OCI-M2 (cell line): ENCODE measurements around the gene OR2H2.

ENCODE experiments used
- DNase-seq: peaks from one replicate; lab custom pipeline; 2025; ENCODE audit not compliant: unreplicated experiment; lab: John Stamatoyannopoulos, UW

The OR2H2 gene

GRCh38 chr6:29590218-29590808 lies 5.4 kb downstream of the OR2H2 start:
- no peak for DNase-seq

- DNase-seq: no peak
These were observed 6.8 kb downstream of the OR2H2 start for GRCh38 chr6:29591677-29592076.

DNA sequence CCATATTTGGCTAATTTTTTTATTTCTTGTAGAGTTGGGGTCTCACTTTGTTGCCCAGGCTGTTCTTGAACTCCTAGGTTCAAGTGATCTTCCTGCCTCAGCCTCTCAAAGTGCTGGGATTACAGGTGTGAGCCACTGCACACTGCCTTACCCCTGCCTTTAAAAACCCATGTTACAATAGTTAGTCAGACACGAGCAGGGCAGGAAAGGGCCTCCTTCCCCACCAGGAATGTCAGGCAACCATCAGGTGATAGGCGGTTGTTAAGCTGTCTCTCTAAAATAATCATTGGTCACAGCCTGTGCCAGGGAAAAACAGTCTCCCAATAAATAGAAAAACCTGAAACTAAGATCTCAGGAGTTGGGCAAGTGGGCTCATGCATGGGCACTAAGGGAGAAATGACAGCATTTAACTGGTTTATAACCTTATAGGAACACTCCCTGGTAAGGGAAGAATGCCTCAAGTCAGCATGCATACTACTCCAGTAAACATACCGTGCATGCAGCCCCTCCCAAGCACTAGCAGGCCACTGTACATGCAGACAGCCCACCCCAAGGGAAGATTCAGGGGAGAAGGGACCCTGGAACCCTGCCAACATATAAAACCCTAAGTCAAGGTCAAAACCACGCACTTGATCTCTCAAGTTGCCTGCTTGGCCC lies 8.4 kb downstream of the OR2H2 start:
- DNase-seq: no peak

DNA sequence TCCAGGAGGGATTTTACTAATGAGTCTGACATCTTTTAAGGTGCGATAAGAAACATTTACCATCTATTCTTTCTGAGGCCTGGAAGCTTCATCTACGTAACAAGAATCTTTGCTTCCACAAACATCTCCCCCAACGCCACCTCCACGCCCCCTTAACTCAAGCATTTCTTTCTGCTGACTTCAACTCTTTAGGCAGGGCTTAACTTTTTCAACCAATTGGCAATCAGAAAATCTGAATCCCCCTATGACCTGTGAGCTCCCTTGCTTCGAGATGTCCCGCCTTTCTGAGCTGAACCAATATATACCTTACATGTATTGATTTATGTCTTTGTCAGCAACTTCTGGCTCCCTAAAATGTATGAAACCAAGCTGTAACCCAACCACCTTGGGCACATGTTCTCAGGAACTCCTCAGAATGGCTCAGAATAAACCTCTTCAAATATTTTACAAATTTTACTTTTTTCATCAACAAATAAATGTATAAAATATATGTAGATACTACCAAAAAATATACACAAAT lies 11.5 kb downstream of the OR2H2 start:
- no peak for DNase-seq

DNA sequence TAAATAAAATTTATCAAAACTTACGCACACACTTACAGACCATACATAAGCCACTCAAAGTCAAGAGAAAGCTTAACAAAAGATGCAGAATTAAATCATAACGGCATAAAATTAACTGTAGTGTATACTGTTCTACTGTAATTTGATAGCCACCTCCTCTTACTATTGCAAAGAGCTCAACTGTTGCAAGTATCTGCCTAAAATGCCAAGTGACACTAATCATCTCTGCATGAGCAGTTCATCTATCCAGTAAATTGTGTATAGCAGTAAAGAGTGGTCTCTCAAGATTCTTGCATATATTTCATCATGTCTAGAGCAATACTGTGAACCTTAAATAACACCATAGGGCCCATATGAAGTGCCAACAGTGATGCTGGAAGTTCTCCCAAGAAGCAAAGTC lies 12.3 kb downstream of the OR2H2 start:
- DNase-seq: no peak

- no peak for DNase-seq
These were observed 13.3 kb downstream of the OR2H2 start for GRCh38 chr6:29598172-29598747.

- DNase-seq: no peak
These were observed 17.8 kb downstream of the OR2H2 start for GRCh38 chr6:29602564-29603361.

GRCh38 chr6:29603456-29603855 lies 18.5 kb downstream of the OR2H2 start:
- DNase-seq: no peak

- no peak for DNase-seq
These were observed 19.0 kb downstream of the OR2H2 start for GRCh38 chr6:29603930-29604329.

DNA sequence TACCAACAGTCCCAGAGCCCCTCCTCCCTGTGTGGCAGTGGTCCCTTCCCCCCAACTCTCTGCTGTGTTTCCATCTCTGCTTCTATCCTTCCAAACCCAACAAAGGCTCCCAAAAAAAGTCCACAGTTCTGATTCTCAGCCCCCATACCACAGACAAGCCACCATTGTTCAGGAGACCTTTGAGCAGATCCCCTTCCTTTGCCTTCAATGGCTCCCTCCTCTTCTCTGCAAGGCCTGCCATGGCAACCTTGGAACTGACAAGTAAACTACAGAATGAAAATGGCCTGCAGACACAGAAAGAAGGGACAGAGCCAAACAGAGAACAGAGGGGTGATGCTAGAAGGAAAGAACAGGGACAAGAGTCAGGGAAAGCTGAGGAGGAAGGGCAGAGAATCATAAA lies 23.2 kb downstream of the OR2H2 start:
- DNase-seq: no peak

- no peak for DNase-seq
These were observed 25.6 kb downstream of the OR2H2 start for GRCh38 chr6:29610540-29610939.

DNA sequence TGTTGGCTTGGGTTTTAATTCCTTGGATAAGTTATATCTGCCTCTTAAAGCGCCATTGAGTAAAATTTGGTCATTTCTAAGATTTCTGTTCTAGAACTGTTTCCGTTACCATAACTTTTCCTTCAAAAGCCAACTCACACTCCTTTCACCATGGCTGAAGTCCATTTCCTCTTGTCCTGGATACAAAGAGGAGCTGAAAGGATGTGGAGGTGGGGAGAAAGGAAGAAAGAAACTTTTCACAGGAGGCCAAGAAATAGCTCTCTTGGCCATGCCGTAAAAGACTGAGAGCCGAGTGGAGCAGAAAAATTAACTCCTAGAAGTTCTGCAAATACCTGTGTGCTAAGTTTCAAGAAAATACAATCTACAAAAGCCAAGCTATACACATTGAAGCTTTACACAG lies 26.5 kb downstream of the OR2H2 start:
- no peak for DNase-seq

DNA sequence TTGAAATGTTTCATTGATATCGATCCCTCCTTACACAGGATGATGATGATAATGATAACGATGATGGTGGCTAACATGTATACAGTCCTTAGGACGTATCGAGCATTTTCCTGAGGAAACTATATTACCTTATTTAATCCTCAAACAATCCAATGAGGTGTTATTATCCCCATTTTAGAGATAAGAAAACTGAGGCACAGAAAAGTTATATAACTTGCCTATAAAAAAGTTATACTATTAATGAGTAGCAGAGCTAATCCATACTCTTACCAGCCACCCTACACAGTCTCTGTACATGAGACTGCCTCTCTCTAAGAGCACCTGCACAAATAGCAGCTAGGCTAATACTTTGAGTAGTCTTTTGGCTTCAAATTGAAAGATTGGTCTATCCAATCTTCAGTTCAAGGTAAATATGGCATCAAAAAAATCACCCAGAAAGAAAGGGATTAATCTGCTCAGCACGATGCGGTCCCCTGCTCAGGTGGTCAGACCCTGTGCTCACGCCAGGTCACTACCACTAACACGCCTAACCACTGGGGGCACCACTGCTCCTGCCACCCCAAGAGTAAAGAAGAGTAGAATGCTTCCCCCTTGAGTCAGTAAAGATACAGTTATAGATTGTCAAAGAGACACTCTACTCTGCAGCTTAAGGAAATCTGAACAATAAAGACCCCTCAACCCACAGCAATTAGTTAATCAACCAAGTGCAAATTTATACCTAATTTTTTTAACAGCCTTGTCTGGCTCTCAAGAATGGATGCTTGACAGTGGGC lies 33.0 kb downstream of the OR2H2 start:
- DNase-seq: no peak

DNA sequence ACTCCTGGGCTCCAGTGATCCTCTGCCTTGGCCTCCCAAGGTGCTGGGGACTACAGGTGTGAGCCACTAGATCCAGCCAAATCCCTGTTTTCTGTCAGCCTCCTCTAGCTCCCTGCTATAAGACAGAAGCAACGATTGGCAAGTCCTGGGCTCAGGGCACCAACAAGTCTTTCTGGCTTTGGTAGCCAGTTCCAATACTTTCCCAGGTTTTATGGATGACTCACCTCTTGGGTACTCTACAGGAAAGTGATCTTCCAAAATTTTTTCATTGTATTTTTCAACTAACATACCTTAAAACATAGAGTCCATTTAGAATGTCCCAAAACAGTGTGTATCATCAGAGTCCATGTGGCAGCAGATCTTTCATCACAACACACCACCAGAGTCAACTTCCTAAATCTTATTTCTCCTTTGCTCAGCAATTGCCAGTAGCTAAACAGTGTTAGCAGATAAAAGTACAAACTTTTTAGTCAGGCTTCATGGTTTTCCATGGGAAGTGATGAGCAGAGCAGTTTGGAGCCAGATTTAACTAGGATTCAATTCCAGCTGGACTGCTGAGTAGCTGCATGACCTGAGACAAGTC lies 34.7 kb downstream of the OR2H2 start:
- no peak for DNase-seq

- DNase-seq: no peak
These were observed 35.7 kb downstream of the OR2H2 start for GRCh38 chr6:29620630-29621029.

- DNase-seq: no peak
These were observed 39.6 kb downstream of the OR2H2 start for GRCh38 chr6:29624520-29624961.

GRCh38 chr6:29625337-29625930 lies 40.5 kb downstream of the OR2H2 start:
- no peak for DNase-seq

- no peak for DNase-seq
These were observed 42.2 kb downstream of the OR2H2 start for GRCh38 chr6:29626948-29627754.

GRCh38 chr6:29627755-29628418 lies 43.0 kb downstream of the OR2H2 start:
- DNase-seq: no peak
